ENCODE measurements around the gene PTGFRN.

The PTGFRN gene

GRCh38 chr1:117026361-117026760 lies 116.6 kb downstream of the PTGFRN start:
- in situ Hi-C loops (cut with HindIII; ENCODE audit: low sequenced_read_pairs): no loop called here

GRCh38 chr1:117029685-117030084 lies 120.0 kb downstream of the PTGFRN start:
- in situ Hi-C loops (cut with HindIII; ENCODE audit: low sequenced_read_pairs): no loop called here

GRCh38 chr1:117030271-117030877 lies 120.7 kb downstream of the PTGFRN start:
- in situ Hi-C loops (cut with HindIII; ENCODE audit: low sequenced_read_pairs): no loop called here

- in situ Hi-C loops (cut with HindIII; ENCODE audit: low sequenced_read_pairs): no loop called here
Observed at GRCh38 chr1:117032266-117032665, 122.5 kb downstream of the PTGFRN start.

GRCh38 chr1:117032681-117033539 lies 123.2 kb downstream of the PTGFRN start:
- in situ Hi-C loops (cut with HindIII; ENCODE audit: low sequenced_read_pairs): no loop called here

- in situ Hi-C loops (cut with HindIII; ENCODE audit: low sequenced_read_pairs): no loop called here
Observed at GRCh38 chr1:117033772-117034171, 124.1 kb downstream of the PTGFRN start.

- in situ Hi-C loops (cut with HindIII; ENCODE audit: low sequenced_read_pairs): no loop called here
Observed at GRCh38 chr1:117034791-117035290, 125.1 kb downstream of the PTGFRN start.

GRCh38 chr1:117036018-117036461 lies 126.3 kb downstream of the PTGFRN start:
- in situ Hi-C loops (cut with HindIII; ENCODE audit: low sequenced_read_pairs): no loop called here

- in situ Hi-C loops (cut with HindIII; ENCODE audit: low sequenced_read_pairs): no loop called here
Observed at GRCh38 chr1:117037802-117038201, 128.1 kb downstream of the PTGFRN start.

GRCh38 chr1:117038236-117038635 lies 128.5 kb downstream of the PTGFRN start:
- in situ Hi-C loops (cut with HindIII; ENCODE audit: low sequenced_read_pairs): no loop called here

Data from endothelial cell of hepatic sinusoid (primary cell).